GM19463 (cell line): ENCODE data around the gene HK1.
A peak's percentile ranks its signal among the peaks of the same experiment; 100 is the strongest.
"Not testable (repeated sequence)": the region's sequence is repeated elsewhere in the genome, so short reads cannot be mapped to it uniquely, and the experiment has no call there.

Experiments
- ATAC-seq: cut with Tn5 transposase; IDR thresholded peaks from one replicate; pipeline ENCODE4 v1.9.1; 2021; ENCODE audit warnings: mild to moderate bottlenecking, moderate library complexity; ENCODE audit not compliant: unreplicated experiment

HK1 gene

GRCh38 chr10:69325637-69326523, 47.6 kb downstream of the HK1 start:
- not testable (repeated sequence) for ATAC-seq

- no peak for ATAC-seq
These were observed 48.4 kb downstream of the HK1 start for GRCh38 chr10:69326692-69327091.

GRCh38 chr10:69327463-69328379, 49.4 kb downstream of the HK1 start:
- ATAC-seq = peak; percentile 94

- peak; percentile 16 for ATAC-seq
These were observed 50.1 kb downstream of the HK1 start for GRCh38 chr10:69328380-69328735.

GRCh38 chr10:69328888-69329287, 50.6 kb downstream of the HK1 start:
- not testable (repeated sequence) for ATAC-seq

GRCh38 chr10:69329721-69330178, 51.5 kb downstream of the HK1 start:
- no peak for ATAC-seq

- no peak for ATAC-seq
These were observed 52.9 kb downstream of the HK1 start for GRCh38 chr10:69331161-69331560.

- ATAC-seq = no peak
These were observed 54.1 kb downstream of the HK1 start for GRCh38 chr10:69332278-69333010.

GRCh38 chr10:69333205-69333604, 54.9 kb downstream of the HK1 start:
- no peak for ATAC-seq

GRCh38 chr10:69333865-69334301, 55.6 kb downstream of the HK1 start:
- ATAC-seq = not testable (repeated sequence)

GRCh38 chr10:69334302-69335062, 56.2 kb downstream of the HK1 start:
- ATAC-seq = no peak

GRCh38 chr10:69335063-69335587, 56.8 kb downstream of the HK1 start:
- peak; percentile 66 for ATAC-seq

GRCh38 chr10:69335613-69336012, 57.3 kb downstream of the HK1 start:
- no peak for ATAC-seq

- no peak for ATAC-seq
These were observed 58.6 kb downstream of the HK1 start for GRCh38 chr10:69336952-69337295.

GRCh38 chr10:69337296-69338132, 59.2 kb downstream of the HK1 start:
- ATAC-seq = no peak

GRCh38 chr10:69338133-69338456, 59.8 kb downstream of the HK1 start:
- no peak for ATAC-seq

- ATAC-seq = no peak
These were observed 60.5 kb downstream of the HK1 start for GRCh38 chr10:69338547-69339450.

- ATAC-seq = no peak
These were observed 62.4 kb downstream of the HK1 start for GRCh38 chr10:69340695-69341094.
